Activated T-cell treated with anti-CD3 and anti-CD28 coated beads, Interleukin-2, amount 50 U/mL, for 1 hour (primary cell): ENCODE data around the gene ELOVL4.

Experiments used
- DNase-seq: peaks from one replicate; pipeline ENCODE4 v3.0.0-alpha.2; 2020

The ELOVL4 gene

GRCh38 chr6:79911992-79912391 lies 35.4 kb downstream of the ELOVL4 start:
- no peak for DNase-seq

GRCh38 chr6:79909517-79909916 lies 37.8 kb downstream of the ELOVL4 start:
- no peak for DNase-seq

GRCh38 chr6:79902046-79902445 lies 45.3 kb downstream of the ELOVL4 start:
- DNase-seq = no peak

GRCh38 chr6:79898076-79898475 lies 49.3 kb downstream of the ELOVL4 start:
- DNase-seq = no peak

- DNase-seq = no peak
Measured at GRCh38 chr6:79896075-79896449, 51.3 kb downstream of the ELOVL4 start.

GRCh38 chr6:79895382-79896074 lies 51.8 kb downstream of the ELOVL4 start:
- DNase-seq = no peak

- no peak for DNase-seq
Measured at GRCh38 chr6:79894939-79895338, 52.4 kb downstream of the ELOVL4 start.

GRCh38 chr6:79888587-79888986 lies 58.8 kb downstream of the ELOVL4 start:
- DNase-seq = no peak

GRCh38 chr6:79878142-79878748 lies 69.1 kb downstream of the ELOVL4 start:
- DNase-seq = no peak

- no peak for DNase-seq
Measured at GRCh38 chr6:79874531-79875134, 72.7 kb downstream of the ELOVL4 start.

- no peak for DNase-seq
Measured at GRCh38 chr6:79872986-79873385, 74.4 kb downstream of the ELOVL4 start.

GRCh38 chr6:79872303-79872702 lies 75.0 kb downstream of the ELOVL4 start:
- no peak for DNase-seq

GRCh38 chr6:79869600-79870084 lies 77.7 kb downstream of the ELOVL4 start:
- peak; percentile 77 for DNase-seq

GRCh38 chr6:79869184-79869583 lies 78.2 kb downstream of the ELOVL4 start:
- no peak for DNase-seq

- DNase-seq = no peak
Measured at GRCh38 chr6:79868098-79868722, 79.1 kb downstream of the ELOVL4 start.
